Central memory CD8-positive, alpha-beta T cell (primary cell): Measurements from ENCODE around the gene WIPI1.
A peak's percentile ranks its signal among the peaks of the same experiment; 100 is the strongest.

ENCODE experiments used
- ATAC-seq: fragments of 150-1000 bp; cut with Tn5 transposase; replicated peaks from 2 replicates; pipeline ENCODE4 v1.10.0; 2022; ENCODE audit warnings: mild to moderate bottlenecking, moderate FRiP score, moderate number of reproducible peaks; ENCODE audit not compliant: poor library complexity, severe bottlenecking; ENCODE audit errors: extremely low read depth
- DNase-seq, 2 donors: peaks; one replicate each; pipeline ENCODE4 v3.0.0; 2021; ENCODE audit warnings: low spot score in 2 of 2
- H3K27ac Mint-ChIP-seq: one replicate; pipeline ENCODE4 v1.8.0; 2022; ENCODE audit warnings: low read depth, mild to moderate bottlenecking, moderate library complexity, mixed read lengths
- H3K27me3 Mint-ChIP-seq: one replicate; pipeline ENCODE4 v1.8.0; 2022; ENCODE audit warnings: mixed read lengths
- H3K36me3 Mint-ChIP-seq: one replicate; pipeline ENCODE4 v1.8.0; 2022; ENCODE audit warnings: mild to moderate bottlenecking, moderate library complexity, mixed read lengths; ENCODE audit not compliant: insufficient read depth
- H3K4me1 Mint-ChIP-seq: one replicate; pipeline ENCODE4 v1.8.0; 2022; ENCODE audit warnings: mixed read lengths
- H3K4me3 Mint-ChIP-seq: one replicate; pipeline ENCODE4 v1.8.0; 2022; ENCODE audit warnings: mild to moderate bottlenecking, moderate library complexity, mixed read lengths
- H3K9me3 Mint-ChIP-seq: one replicate; pipeline ENCODE4 v1.8.0; 2022; ENCODE audit warnings: mixed read lengths

WIPI1 gene

DNA sequence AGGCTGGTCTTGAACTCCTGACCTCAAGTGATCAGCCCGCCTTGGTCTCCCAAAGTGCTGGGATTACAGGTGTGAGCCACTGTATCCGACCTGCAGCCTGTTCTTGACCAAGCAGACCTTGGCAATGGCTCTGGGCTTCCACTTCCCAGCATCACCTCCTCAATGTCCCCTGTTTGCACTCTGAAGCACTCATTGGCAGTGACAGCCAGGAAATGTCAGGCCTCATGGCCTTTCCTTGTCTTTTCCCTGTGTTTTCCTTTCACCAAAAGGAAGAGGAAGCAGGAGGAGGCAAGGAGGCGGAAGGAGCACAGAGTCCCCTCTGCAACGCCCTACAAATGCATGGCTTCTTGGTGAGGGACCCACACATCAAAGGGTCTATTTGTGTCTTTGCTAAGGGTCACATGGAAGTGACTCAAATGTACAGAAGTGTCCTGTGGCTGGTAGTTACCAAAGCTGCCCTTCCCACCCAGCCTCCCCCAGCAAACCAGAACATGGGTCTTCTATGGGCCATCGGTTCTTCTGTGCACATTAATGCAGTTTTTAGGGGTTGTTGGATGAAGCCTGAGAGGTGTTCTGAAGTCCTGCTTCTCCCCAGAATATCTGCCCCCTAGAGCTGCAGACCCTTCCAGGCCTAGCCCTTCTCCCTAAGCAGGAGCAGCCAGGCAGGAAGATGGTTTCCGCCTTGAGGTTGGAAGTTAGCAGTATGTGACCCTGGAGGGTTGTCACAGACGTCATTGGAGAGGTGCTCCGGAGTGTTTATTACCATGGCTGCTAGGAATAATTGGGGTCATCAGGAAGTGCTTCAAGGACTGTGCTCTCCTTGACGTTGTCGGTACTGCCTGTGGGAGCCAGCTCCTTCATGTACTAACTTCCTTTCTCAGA, 60.8 kb downstream of the WIPI1 start:
- ATAC-seq (no peak), DNase-seq (no peak)
- no peak overlapping the region for H3K4me3 Mint-ChIP-seq

DNA sequence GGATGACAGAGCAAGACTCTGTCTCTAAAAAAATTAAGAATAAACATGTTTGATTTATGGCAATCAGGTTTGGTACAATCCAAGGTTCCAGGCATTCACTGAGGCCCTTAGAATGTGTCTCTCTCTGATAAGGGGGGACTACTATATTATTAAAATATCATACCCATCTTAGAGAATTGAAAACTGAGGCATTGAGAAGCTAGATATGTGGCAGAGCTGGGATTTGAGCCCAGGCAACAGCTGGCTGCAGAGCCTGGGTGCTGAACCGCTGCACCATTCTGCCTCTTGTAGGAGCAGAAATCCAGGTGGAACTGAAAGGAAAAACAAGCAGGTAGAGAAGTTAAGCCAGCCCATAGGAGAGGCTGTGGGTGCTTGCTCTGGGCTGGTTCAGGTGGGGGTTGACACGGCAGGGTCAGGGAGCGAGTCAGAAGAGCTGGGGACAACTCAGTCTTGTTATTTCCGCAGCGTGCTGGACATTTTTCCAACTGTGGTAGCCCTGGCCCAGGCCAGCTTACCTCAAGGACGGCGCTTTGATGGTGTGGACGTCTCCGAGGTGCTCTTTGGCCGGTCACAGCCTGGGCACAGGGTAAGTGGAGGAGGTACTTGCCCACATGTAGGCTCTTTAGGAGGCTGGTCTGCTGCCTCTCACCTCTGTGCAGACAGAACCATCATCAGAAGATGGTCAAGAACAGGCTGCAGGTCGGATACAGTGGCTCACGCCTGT, 62.5 kb downstream of the WIPI1 start:
- peaks cover 7% of the 10 kb centered on the region for H3K9me3 Mint-ChIP-seq
- H3K4me3 Mint-ChIP-seq: no peak overlapping the region
- DNase-seq (no peak), ATAC-seq (no peak)
- no peak overlapping the region for H3K27ac Mint-ChIP-seq
- peaks cover 7% of the 10 kb centered on the region for H3K36me3 Mint-ChIP-seq
- no peaks in the 10 kb centered on the region for H3K27me3 Mint-ChIP-seq
- peaks cover 24% of the 10 kb centered on the region for H3K4me1 Mint-ChIP-seq

More for the DNA sequence above, 60.8 kb downstream of the WIPI1 start:
- Mint-ChIP-seq H3K9me3 (peaks cover 7% of the 10 kb centered on the region), H3K4me1 (peaks cover 24% of the 10 kb centered on the region), H3K27me3 (no peaks in the 10 kb centered on the region), H3K27ac (no peak overlapping the region), H3K36me3 (peaks cover 7% of the 10 kb centered on the region)

DNA sequence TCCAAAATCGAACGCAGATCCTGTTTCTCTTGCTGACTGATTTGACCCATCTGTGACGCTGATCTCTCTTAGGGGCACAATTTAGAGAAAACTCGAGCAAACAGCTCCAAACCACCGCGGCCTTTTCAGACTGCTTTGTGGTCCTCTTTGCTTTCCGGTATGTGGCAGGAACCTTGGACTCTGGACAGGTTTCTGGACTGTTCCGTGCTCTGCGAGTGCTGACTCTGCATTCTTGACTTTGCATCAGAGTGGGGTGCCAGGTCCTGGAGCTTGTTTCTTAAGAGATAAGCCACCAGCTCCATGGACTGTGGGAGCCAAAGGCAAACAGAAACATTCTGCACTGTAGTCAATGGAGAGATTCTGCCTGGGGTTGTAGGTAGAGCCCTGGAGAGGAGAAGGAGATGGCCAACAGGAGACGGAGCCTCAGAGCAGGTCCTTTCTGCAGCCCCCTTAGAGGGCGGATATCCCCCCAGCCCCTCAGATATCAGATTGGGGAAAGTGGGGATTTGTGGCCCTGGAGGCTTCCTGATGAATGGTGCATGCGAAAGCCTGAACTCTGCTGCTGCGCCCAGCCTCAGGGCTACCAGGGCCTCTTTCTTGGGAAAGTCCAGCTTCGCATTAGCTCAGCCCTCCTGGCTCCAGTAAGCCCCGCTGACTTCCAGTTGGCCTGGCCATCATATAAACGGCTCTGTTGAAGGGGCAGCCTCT, 65.6 kb downstream of the WIPI1 start:
- ATAC-seq (no peak), DNase-seq (peak in 1 of 2 donors; percentile 2)
- no peak overlapping the region for H3K27ac Mint-ChIP-seq
- H3K36me3 Mint-ChIP-seq: peaks cover 2% of the 10 kb centered on the region
- no peak overlapping the region for H3K4me3 Mint-ChIP-seq
- peaks cover 3% of the 10 kb centered on the region for H3K4me1 Mint-ChIP-seq
- peaks cover 7% of the 10 kb centered on the region for H3K9me3 Mint-ChIP-seq
- H3K27me3 Mint-ChIP-seq: no peaks in the 10 kb centered on the region

DNA sequence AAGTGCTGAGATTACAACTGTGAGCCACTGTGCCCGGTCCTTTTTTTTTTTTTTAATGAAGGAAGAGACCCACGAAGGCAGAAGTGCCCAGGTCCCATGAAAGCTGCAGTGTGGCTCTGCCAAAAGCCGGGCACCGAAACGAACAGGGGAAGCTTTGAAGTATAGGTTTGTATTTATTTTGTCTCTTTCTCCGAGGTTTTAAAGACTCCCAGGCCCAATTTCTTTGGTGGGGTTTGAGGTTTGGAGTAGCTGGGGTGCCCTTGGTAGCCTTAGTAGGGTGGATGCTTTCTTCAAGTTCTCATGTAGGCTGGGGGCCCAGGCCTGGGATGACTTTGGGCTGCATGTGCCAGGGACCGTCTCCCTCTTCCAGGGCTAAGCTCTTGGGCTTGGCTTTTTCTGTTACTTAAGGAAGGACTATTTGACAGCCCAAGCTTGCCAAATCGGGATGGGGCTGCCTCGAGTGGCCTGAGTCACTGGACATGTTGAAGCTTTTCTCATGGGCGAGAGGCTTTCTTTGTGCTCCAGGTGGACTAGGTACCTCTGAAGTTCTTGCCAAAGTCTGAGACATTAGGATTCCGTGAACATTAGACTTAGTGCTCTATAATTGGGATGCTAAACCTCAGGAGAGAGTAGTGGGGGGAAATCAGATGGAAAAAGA, 66.3 kb downstream of the WIPI1 start:
- H3K9me3 Mint-ChIP-seq: peaks cover 7% of the 10 kb centered on the region
- ATAC-seq: no peak

DNA sequence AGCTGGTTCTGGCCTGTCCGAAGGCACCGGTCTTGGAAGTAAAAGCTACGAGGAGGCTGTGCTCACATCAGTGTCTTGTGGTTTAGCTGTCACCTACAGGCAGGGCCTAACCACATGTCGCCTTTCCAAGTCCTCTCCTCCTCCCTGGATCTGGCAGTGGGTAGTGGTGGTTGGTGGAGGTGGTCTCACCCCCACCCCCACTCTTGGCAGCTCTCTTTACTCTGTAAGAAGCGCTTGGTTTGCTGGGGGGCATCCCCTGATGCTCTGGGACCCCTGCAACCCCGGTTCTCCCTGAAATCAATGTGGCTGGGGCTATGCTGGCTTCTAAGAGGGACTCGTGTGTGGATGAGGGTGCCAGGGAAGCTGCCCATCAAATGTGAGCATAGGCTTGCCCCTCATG, 68.3 kb downstream of the WIPI1 start:
- no peak for DNase-seq
- H3K4me3 Mint-ChIP-seq: no peak overlapping the region
- no peaks in the 10 kb centered on the region for H3K27me3 Mint-ChIP-seq
- H3K36me3 Mint-ChIP-seq: no peaks in the 10 kb centered on the region
- ATAC-seq: no peak
- H3K4me1 Mint-ChIP-seq: peaks cover 13% of the 10 kb centered on the region
- no peaks in the 10 kb centered on the region for H3K9me3 Mint-ChIP-seq
- no peak overlapping the region for H3K27ac Mint-ChIP-seq

More for the DNA sequence above, 66.3 kb downstream of the WIPI1 start:
- Mint-ChIP-seq H3K27me3 (no peaks in the 10 kb centered on the region), H3K27ac (no peak overlapping the region), H3K4me1 (no peaks in the 10 kb centered on the region), H3K4me3 (no peak overlapping the region), H3K36me3 (no peaks in the 10 kb centered on the region)
- no peak for DNase-seq

DNA sequence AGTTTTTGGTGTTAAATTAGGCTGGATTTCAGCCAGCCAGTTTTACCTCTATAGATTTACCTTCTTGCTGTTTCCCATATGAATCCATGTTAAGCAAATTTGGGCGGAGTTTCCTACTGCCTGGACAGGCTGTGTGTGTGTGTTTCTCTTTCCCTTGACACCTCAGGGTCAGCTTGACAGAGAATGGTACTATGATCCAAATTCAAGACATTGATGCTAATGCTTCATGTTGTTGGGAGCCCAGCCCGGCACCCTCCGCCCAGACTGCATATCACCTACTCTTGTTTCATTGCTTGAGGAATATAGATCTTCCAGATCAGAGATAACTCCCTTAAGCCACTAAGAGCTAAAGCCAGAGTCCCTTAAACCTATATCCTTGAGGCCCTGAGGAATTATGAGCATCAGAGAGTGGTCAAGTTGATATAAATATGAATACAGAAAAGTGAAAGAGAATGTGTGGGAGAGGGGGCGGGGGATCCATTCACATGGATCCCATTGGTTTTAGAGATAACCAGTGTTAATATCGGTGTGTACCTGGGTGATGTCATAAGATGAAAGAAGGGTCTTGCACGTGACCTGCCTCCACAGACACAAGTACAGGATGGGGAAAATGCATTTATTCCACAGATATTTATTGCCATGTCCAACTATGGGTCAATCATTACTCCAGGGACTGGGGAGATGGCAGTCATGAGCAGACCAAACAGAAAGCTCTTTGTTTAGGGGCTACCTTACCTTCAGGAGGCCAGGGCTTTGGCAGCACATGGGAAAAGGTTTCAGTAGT, 69.7 kb downstream of the WIPI1 start:
- Mint-ChIP-seq H3K4me1 (peaks cover 21% of the 10 kb centered on the region), H3K36me3 (no peaks in the 10 kb centered on the region), H3K27me3 (no peaks in the 10 kb centered on the region), H3K9me3 (no peaks in the 10 kb centered on the region), H3K27ac (no peak overlapping the region), H3K4me3 (no peak overlapping the region)
- no peak for DNase-seq
- no peak for ATAC-seq

DNA sequence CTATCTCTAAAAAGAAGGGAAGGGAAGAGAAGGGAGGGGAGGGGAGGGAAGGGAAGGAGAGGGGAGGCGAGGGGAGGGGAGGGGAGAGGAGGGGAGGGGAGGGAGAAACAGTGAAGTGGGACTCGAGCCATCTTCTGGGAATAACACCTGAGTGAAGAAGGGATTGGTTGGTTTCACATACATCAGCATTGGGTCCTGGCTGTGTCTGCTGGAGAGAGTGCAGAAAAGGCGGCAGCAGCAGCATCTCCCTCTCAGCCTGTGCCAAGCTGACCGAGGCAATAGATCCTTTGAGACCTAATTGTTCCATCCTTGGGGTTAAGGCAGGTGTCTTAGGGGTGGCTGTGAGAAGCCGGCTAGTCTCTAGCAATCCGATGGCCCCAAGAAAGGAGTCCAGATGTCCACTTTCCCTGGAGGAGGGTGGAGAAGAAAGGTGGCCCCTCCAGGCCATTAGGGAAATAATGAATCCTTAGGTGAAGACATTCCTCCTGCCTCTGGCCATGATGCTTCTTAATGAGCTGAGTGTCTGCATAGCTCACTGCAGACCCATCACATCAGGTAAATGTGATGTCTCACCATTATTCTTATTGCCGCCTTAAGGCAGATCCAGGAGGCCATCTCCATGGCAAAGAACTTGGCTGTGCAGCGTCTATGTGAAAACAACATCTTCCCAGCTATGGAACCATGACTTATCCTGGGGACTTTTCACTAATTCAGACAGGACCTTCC, 71.6 kb downstream of the WIPI1 start:
- Mint-ChIP-seq H3K4me3 (no peak overlapping the region), H3K4me1 (peaks cover 21% of the 10 kb centered on the region), H3K9me3 (no peaks in the 10 kb centered on the region), H3K27ac (peak overlapping the region; percentile 45), H3K27me3 (no peaks in the 10 kb centered on the region), H3K36me3 (peaks cover 3% of the 10 kb centered on the region)
- DNase-seq (no peak), ATAC-seq (no peak)

DNA sequence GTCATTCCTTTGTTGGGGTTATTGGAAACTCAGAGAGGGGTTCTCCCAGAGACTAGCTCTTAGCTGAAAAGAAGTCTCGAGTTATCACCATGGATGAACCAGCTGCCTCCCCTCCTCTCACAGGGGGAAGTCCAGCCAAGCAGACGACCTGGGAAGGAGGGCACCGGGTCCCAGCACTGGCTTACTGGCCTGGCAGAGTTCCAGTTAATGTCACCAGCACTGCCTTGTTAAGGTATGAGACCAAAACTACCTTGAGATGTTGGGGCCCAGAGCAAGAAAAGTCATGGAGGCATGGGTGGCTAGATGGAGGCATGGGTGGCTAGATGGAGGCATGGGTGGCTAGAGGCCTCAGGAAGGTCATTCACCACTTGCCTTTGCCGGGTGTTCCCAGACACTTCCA, 72.4 kb downstream of the WIPI1 start:
- Mint-ChIP-seq H3K4me1 (peaks cover 21% of the 10 kb centered on the region), H3K4me3 (no peak overlapping the region), H3K36me3 (peaks cover 3% of the 10 kb centered on the region), H3K27me3 (no peaks in the 10 kb centered on the region), H3K9me3 (no peaks in the 10 kb centered on the region), H3K27ac (peak overlapping the region; percentile 45)
- ATAC-seq: no peak
- no peak for DNase-seq

DNA sequence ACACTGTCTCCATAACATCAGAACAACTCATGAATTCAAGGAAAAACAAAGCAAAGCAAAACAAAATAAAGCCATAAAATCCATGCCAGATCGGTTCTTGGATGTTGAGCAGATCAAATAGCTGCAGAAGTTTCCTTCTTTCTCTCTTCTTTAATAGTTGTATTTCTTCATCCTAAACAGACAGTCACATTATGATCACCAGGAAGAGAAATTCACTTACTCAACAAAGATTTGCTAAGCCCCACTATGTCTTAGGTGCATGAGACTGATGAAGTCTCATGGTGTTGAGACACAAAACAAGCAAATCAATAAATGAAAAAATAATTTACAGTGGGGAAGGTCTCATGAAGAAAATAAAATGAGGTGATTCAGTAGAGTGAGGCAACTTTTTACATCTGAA, 72.8 kb downstream of the WIPI1 start:
- Mint-ChIP-seq H3K4me1 (peaks cover 21% of the 10 kb centered on the region), H3K27me3 (no peaks in the 10 kb centered on the region), H3K27ac (peak overlapping the region; percentile 45), H3K36me3 (peaks cover 5% of the 10 kb centered on the region), H3K4me3 (peak overlapping the region; percentile 23), H3K9me3 (no peaks in the 10 kb centered on the region)
- DNase-seq (no peak), ATAC-seq (no peak)

DNA sequence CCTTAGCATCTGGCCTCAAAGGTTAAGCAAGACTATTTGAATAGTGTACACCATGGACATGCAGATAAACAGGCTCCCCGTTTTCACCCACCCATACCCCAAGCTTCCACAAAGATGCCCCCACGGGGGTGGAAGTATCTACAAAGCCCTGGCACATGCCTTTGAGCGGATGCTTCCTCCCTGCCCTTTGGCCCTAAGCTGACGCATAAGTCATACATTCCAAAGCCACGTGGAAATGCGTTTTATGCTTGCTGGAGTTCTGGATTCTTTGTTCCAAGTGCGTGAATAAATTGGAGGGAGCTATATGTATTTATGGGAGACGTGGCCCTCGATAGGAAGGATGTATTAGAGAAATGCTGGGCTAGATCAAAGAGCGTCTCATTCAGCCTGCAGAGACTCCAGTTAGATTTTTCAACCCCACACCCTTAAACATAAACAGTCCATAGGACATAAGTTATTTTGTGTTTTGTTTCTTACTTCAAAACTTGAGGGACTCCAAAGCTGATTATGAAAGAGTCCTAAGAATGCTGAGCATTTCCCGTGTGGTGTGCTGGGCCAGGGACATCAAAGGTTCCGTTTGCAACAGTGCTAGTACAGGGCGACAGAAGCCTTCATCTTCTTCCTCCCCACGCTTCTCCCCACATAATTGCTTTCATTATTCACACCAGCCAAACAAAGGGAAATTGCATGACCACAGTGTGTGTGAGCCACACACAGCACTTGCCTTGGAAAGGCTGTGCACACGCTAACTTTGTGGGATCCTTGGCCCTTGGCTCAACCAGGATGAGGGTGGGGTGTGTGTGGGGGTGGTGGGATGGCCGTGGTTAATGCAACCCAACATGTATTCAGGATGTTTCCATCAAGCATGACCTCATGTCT, 73.6 kb downstream of the WIPI1 start:
- Mint-ChIP-seq H3K27ac (peak overlapping the region; percentile 45), H3K27me3 (no peaks in the 10 kb centered on the region), H3K4me3 (peak overlapping the region; percentile 23), H3K9me3 (no peaks in the 10 kb centered on the region), H3K4me1 (peaks cover 21% of the 10 kb centered on the region), H3K36me3 (peaks cover 5% of the 10 kb centered on the region)
- ATAC-seq (peak; percentile 73), DNase-seq (no peak)

DNA sequence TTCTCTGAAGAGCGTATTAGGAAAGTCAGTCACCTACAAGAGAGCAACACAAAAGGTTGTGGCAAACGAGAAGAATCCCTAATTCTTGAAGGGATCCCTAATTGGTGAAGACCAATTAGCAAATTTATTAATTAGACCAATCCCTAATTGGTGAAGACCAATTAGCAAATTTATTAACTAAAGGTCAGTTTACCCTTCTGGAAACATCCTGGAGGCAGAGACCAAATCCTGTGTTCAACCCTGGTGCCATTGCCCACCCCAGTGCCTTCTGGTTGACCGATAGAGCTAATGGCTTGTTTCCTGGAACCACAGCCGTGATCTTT, 74.2 kb downstream of the WIPI1 start:
- no peak overlapping the region for H3K27ac Mint-ChIP-seq
- H3K27me3 Mint-ChIP-seq: no peaks in the 10 kb centered on the region
- H3K4me3 Mint-ChIP-seq: no peak overlapping the region
- no peak for ATAC-seq
- no peak for DNase-seq
- H3K9me3 Mint-ChIP-seq: no peaks in the 10 kb centered on the region
- H3K36me3 Mint-ChIP-seq: peaks cover 5% of the 10 kb centered on the region
- H3K4me1 Mint-ChIP-seq: peaks cover 21% of the 10 kb centered on the region
